GM21576 (cell line): ENCODE data around the gene COPS9.

Experiments used
- ATAC-seq: cut with Tn5 transposase; IDR thresholded peaks from one replicate; pipeline ENCODE4 v1.9.1; 2021; ENCODE audit warnings: mild to moderate bottlenecking, moderate library complexity; ENCODE audit not compliant: unreplicated experiment

Gene COPS9

DNA sequence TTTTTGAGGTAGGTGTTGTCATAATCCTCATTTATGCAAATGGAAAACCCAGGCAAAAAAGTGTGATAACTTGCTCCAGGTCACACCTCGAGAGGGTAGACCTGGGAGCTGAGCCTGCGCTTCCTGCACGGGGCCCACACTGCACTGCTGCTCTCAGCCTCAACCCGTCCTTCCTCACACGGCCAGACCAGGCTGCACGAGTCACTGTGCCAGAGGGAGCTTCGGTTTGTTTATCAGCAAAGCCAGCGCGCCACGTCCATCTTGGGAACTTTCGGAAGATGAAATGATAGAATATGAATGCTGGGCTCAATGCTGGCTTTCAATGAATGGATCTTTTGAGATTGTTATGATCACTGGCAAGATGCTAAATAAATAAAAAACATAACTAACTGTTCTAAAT is 14.4 kb downstream of the COPS9 start:
- no peak for ATAC-seq

- no peak for ATAC-seq
Observed at GRCh38 chr2:240121190-240121589, 14.9 kb downstream of the COPS9 start.

DNA sequence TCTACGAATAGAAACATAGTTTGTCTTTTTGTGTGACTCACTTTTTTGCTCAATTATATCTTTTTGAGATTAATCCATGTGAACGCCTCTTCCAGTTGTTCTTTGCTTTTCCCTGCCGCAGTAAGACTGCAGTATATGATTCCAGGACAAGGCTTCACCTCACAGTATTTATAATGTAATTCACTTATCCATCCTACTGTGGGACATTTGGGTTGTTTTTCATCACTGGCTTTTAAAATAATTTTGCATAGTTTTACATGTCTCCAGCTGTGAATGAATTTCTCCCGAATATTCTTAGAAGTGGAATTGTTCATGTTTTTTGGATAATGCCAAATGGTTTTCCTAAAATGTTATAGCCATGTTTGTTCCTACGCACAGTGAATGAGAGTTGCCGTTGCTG is 21.9 kb downstream of the COPS9 start:
- no peak for ATAC-seq

GRCh38 chr2:240112914-240113690 is 23.0 kb downstream of the COPS9 start:
- no peak for ATAC-seq

DNA sequence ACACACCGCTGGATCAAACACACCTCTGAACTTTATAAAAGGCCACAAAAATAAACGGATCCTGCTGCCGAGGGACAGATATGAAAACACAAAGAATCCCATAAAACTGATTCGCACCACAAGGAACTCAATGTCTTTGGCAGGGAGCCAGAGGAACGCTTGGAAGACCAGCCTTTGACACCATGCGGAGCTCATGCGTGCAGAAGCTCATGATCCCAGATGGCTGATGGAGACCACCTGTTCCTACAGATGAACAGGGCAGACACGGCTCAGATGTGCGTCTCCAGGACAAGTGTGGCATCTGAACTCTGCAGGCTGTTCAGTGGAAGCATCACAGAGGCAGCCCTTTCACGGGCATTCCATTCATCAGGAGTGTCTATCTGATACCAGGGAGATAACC is 24.9 kb downstream of the COPS9 start:
- ATAC-seq, result no peak

- no peak for ATAC-seq
Observed at GRCh38 chr2:240109386-240109785, 26.7 kb downstream of the COPS9 start.

DNA sequence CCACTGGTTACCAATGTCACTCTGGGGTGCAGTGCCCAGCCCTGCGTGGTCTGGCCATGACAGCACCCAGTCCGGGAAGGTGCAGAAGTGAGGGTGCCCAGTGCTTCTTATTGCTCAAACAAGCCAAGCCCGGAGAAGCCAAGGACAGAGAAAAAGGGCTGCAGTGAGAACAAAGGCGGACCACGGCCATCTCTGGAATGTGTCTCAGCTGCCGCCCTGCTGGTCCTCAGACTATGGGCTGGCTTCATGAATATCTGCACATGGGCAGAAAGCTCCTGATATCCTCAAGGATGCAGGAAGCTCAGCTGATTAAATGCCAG is 28.7 kb downstream of the COPS9 start:
- no peak for ATAC-seq

GRCh38 chr2:240106765-240107476 is 29.2 kb downstream of the COPS9 start:
- ATAC-seq, result no peak

GRCh38 chr2:240105982-240106381 is 30.1 kb downstream of the COPS9 start:
- no peak for ATAC-seq

DNA sequence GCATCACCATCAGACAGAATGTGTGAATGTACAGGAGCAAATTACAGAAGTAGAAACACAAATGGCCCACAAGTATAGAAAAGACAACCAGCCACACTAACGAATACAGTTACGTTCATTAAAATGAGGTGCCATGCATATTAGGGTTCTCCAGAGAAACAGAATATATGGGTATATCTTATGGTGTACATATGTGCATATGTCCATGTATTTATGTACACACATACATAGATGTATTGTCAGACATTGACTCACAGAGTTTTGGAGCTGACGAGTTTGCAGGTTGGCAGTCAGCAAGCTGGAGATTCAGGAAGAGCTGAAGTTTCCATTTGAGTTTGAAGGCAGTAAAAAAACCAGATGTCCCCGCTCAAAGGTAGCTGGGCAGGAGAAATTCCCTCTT is 33.0 kb downstream of the COPS9 start:
- ATAC-seq, result no peak

DNA sequence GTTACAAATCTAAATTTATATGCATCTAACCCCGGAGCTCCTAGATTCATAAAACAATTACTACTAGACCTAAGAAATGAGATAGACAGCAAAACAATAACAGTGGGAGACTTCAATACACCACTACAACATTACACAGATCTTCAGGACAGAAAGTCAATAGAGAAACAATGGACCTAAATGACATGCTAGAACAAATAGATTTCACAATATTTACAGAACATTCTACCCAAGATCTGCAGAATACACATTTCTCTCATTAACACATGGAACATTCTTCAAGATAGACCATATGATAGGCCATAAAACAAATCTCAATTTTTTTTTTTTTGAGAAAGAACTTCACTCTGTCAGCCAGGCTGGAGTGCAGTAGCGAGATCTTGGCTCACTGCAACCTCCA is 37.8 kb downstream of the COPS9 start:
- no peak for ATAC-seq

GRCh38 chr2:240095556-240096523 is 40.3 kb downstream of the COPS9 start:
- no peak for ATAC-seq

GRCh38 chr2:240089306-240089705 is 46.8 kb downstream of the COPS9 start:
- ATAC-seq, result no peak

DNA sequence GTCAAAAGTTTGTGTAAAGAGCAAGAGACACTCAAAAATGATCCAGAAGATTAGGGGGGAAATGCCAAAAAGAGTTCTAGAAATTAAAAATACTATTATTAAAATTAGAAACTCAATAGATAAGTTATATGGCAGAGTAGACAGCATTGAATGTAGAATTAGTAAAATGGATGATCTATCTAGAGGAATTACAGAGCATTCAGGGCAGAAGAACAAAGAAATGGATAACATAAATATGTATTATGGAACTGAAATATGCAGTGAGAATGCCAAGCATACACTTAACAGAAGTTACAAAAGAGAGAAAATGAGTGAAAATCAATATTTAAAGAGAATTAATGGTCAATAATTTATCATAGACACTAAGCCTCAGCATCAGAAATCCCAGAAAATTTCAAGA is 49.5 kb downstream of the COPS9 start:
- no peak for ATAC-seq
